SK-N-MC (cell line): ENCODE results near the gene GGA2.
"Not testable (repeated sequence)": the region's sequence is repeated elsewhere in the genome, so short reads cannot be mapped to it uniquely, and the experiment has no call there.

Experiments used
- DNase-seq: peaks from one replicate; pipeline ENCODE4 v3.0.0-alpha.2; 2011; ENCODE audit warnings: low read depth, low spot score
- H3K27ac ChIP-seq: fragments of 200-600 bp; sonication (generic); 2 replicates; pipeline ENCODE4 v1.5.1; 2016; ENCODE audit warnings: mixed run types
- H3K36me3 ChIP-seq: fragments of 200-600 bp; sonication (generic); 2 replicates; pipeline ENCODE4 v1.6.1; 2017; ENCODE audit warnings: antibody characterized with exemption, low read length, mixed read lengths; ENCODE audit not compliant: insufficient read depth
- H3K4me3 ChIP-seq: fragments of 200-600 bp; sonication (generic); 2 replicates; pipeline ENCODE4 v1.5.1; 2016
- H3K9ac ChIP-seq: fragments of 200-600 bp; sonication (generic); 2 replicates; pipeline ENCODE4 v1.8.0; 2017; ENCODE audit warnings: mixed run types, mixed read lengths; ENCODE audit not compliant: insufficient read length
- H3K9me3 ChIP-seq: fragments of 200-600 bp; sonication (generic); 2 replicates; pipeline ENCODE4 v1.6.1; 2017; ENCODE audit warnings: low read depth, mild to moderate bottlenecking, antibody characterized with exemption, low read length, moderate library complexity, mixed read lengths
- EZH2 ChIP-seq: fragments of 200-600 bp; sonication (generic); IDR thresholded peaks from one replicate; pipeline ENCODE4 v1.6.1; 2017; ENCODE audit warnings: antibody characterized with exemption
- FOXP2 ChIP-seq: optimal IDR thresholded peaks from 2 replicates; pipeline ENCODE3; 2011; ENCODE audit warnings: mild to moderate bottlenecking, moderate library complexity; ENCODE audit not compliant: insufficient read depth; ENCODE audit errors: extremely low read length, control extremely low read depth
- POLR2AphosphoS5 ChIP-seq: IDR thresholded peaks from 2 replicates; pipeline ENCODE4 v1.6.1; 2012; ENCODE audit warnings: mild to moderate bottlenecking, low read depth, low read length, borderline replicate concordance

Gene GGA2

DNA sequence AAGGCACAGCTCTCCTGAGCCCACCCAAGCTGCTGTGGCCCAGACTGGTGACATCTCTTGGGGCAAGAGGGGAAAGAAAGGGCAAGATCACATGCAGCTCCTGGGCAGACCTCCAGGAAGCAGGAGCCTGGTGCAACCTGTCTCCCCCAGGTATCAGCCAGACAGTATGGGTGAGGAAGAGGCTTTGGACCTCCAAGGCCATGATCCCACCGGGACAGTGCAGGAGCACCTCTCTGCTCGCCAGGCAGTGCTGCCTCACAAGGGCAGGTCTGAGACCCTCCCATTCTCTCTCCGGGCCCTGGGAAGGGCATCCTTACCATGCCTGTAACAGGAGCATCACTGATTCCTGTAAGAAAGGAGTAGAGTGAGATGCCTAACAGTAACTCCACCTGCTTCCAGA is 31.7 kb downstream of the GGA2 start:
- no peak for TF ChIP-seq EZH2
- TF ChIP-seq FOXP2: no peak
- TF ChIP-seq POLR2AphosphoS5: no peak
- Histone ChIP-seq H3K4me3 (no peak overlapping the region), H3K9me3 (no peaks in the 10 kb centered on the region), H3K9ac (no peak overlapping the region), H3K27ac (no peak overlapping the region), H3K36me3 (peaks cover 91% of the 10 kb centered on the region)
- no peak for DNase-seq

- Histone ChIP-seq H3K36me3 (peaks cover 80% of the 10 kb centered on the region), H3K9ac (no peak overlapping the region), H3K4me3 (no peak overlapping the region), H3K9me3 (no peaks in the 10 kb centered on the region), H3K27ac (no peak overlapping the region)
- TF ChIP-seq EZH2: no peak
- TF ChIP-seq FOXP2: no peak
- no peak for TF ChIP-seq POLR2AphosphoS5
- no peak for DNase-seq
Observed at GRCh38 chr16:23476289-23476688, 34.0 kb downstream of the GGA2 start.

- H3K27ac ChIP-seq: no peak overlapping the region
- DNase-seq: no peak
- no peak overlapping the region for H3K9ac ChIP-seq
- TF ChIP-seq POLR2AphosphoS5 (no peak), EZH2 (no peak), FOXP2 (no peak)
- H3K36me3 ChIP-seq: peaks cover 75% of the 10 kb centered on the region
- H3K4me3 ChIP-seq: no peak overlapping the region
- no peaks in the 10 kb centered on the region for H3K9me3 ChIP-seq
Observed at GRCh38 chr16:23469814-23470213, 40.5 kb downstream of the GGA2 start.

GRCh38 chr16:23466162-23466885 is 44.0 kb downstream of the GGA2 start:
- H3K4me3 ChIP-seq: no peak overlapping the region
- no peak overlapping the region for H3K27ac ChIP-seq
- TF ChIP-seq FOXP2 (no peak), EZH2 (no peak), POLR2AphosphoS5 (no peak)
- no peak for DNase-seq
- peaks cover 56% of the 10 kb centered on the region for H3K36me3 ChIP-seq
- no peak overlapping the region for H3K9ac ChIP-seq
- no peaks in the 10 kb centered on the region for H3K9me3 ChIP-seq

GRCh38 chr16:23465179-23465578 is 45.1 kb downstream of the GGA2 start:
- no peak overlapping the region for H3K27ac ChIP-seq
- no peak for DNase-seq
- H3K36me3 ChIP-seq: peaks cover 48% of the 10 kb centered on the region
- H3K4me3 ChIP-seq: no peak overlapping the region
- no peak overlapping the region for H3K9ac ChIP-seq
- TF ChIP-seq POLR2AphosphoS5 (no peak), EZH2 (no peak), FOXP2 (no peak)
- no peaks in the 10 kb centered on the region for H3K9me3 ChIP-seq

GRCh38 chr16:23464196-23464595 is 46.1 kb downstream of the GGA2 start:
- Histone ChIP-seq H3K4me3 (no peak overlapping the region), H3K27ac (peak overlapping the region; percentile 21; the same call in 1 of the 2 replicates), H3K9me3 (no peaks in the 10 kb centered on the region), H3K9ac (no peak overlapping the region), H3K36me3 (peaks cover 38% of the 10 kb centered on the region)
- no peak for DNase-seq
- no peak for TF ChIP-seq FOXP2
- no peak for TF ChIP-seq EZH2
- no peak for TF ChIP-seq POLR2AphosphoS5

DNA sequence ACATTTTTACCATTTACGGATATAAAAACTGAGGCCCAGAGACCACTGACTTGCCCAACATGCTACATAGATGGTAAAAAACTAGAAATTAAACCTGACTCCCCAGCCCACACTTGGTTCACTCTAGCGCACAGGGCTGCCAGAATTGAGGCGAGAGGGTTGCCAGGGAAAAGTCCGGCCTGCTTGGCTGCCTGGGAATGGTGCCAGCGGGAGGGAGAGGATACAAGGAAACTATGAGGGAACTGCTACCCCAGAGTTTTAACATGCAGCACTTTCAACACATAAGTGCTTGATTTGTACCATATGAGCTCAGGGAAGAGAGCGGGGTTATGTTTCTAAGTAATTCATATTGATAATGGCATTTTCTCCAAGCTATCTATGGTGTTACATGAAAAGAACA is 47.3 kb downstream of the GGA2 start:
- H3K9ac ChIP-seq, H3K9me3 ChIP-seq, H3K27ac ChIP-seq, DNase-seq, H3K4me3 ChIP-seq: not testable (repeated sequence)
- H3K36me3 ChIP-seq: peaks cover 30% of the 10 kb centered on the region

DNA sequence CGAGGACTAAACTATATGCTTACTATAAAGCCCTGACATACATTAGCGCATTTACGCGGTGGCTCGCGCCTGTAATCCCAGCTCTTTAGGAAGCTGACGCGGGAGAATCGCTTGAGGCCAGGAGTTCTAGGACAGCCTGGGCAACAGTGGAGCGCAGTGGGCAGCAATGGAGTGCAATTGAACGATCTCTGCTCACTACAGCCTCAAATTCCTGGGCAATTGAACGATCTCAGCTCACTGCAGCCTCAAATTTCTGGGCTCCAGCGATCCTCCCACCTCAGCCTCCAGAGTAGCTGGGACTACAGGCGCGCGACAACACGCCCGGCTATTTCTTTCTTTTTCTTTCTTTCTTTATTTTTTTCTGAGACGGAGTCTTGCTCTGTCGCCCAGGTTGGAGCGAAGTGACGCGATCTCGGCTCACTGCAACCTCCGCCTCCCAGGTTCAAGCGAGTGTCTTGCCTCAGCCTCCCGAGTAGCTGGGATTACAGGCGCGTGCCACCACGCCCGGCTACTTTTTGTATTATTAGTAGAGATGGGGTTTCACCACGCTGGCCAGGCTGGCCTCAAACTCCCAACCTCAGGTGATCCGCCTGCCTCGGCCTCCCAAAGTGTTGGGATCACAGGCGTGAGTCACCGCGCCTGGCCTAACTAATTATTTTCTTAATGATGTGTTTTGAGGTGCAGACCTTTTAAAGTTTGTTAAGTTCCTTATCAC is 56.8 kb downstream of the GGA2 start:
- Histone ChIP-seq H3K36me3 (no peaks in the 10 kb centered on the region), H3K9ac (peak overlapping the region; percentile 27), H3K27ac (no peak overlapping the region), H3K9me3 (no peaks in the 10 kb centered on the region), H3K4me3 (peak overlapping the region; percentile 98)
- DNase-seq: no peak
- TF ChIP-seq EZH2 (no peak), FOXP2 (no peak), POLR2AphosphoS5 (no peak)
